Fibroblast of peridontal ligament (primary cell): ENCODE measurements around the gene SERPINB2.
"Not testable (repeated sequence)": the region's sequence is repeated elsewhere in the genome, so short reads cannot be mapped to it uniquely, and the experiment has no call there.

Source experiments
- DNase-seq: peaks from one replicate; pipeline ENCODE4 v3.0.0-alpha.2; 2010; ENCODE audit errors: extremely low read depth

Gene SERPINB2

DNA sequence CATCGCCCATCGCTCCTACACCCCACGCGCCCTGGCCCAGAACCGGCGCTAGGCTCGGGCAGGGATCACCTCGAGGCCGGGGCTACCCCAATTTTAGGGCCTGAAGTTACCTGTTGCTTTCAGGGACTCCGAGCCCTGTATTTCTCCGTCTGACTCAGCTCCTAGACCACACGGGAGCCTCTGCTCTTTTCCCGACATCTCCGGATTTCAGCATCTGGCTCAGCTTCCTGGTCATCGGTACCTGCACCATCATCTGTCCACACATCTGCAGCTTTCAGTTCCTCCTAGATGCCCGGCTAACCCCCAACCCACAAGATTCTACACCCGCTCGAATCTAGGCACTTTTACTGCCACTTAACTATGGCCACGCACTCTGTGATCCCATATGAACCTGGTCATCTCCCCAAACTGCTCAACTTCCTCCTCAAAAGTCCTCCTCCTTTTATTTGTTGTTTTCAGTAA lies 49.5 kb downstream of the SERPINB2 start:
- DNase-seq, result no peak

DNA sequence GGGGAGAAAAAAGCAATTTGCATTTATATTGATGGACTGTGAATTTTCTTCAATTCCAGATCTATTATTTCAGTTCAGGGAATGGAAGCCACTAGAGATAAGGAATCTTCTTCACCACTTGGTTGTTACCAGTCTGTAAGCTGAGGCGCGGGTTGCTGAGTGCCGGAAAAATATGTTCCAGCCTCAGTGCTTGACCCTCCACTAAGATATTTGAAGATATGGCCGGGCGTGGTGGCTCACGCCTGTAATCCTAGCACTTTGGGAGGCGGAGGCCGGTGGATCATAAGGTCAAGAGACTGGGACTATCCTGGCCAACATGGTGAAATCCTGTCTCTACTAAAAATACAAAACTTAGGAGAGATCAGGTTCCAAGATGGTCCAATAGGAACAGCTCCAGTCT lies 52.5 kb downstream of the SERPINB2 start:
- DNase-seq, result no peak

DNA sequence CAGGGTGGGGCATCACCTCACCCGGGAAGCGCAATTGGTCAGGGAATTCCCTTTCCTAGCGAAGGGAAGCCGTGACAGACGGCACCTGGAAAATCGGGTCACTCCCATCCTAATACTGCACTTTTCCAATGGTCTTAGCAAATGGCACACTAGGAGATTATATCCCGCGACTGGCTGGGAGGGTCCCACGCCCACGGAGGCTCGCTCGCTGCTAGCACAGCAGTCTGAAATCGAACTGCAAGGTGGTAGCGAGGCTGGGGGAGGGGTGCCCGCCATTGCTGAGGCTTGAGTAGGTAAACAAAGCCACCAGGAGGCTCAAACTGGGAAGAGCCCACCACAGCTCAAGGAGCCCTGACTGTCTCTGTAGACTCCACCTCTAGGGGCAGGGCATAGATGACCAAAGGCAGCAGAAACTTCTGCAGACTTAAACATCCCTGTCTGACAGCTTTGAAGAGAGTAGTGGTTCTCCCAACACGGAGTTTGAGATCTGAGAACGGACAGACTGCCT lies 53.1 kb downstream of the SERPINB2 start:
- DNase-seq, result not testable (repeated sequence)

DNA sequence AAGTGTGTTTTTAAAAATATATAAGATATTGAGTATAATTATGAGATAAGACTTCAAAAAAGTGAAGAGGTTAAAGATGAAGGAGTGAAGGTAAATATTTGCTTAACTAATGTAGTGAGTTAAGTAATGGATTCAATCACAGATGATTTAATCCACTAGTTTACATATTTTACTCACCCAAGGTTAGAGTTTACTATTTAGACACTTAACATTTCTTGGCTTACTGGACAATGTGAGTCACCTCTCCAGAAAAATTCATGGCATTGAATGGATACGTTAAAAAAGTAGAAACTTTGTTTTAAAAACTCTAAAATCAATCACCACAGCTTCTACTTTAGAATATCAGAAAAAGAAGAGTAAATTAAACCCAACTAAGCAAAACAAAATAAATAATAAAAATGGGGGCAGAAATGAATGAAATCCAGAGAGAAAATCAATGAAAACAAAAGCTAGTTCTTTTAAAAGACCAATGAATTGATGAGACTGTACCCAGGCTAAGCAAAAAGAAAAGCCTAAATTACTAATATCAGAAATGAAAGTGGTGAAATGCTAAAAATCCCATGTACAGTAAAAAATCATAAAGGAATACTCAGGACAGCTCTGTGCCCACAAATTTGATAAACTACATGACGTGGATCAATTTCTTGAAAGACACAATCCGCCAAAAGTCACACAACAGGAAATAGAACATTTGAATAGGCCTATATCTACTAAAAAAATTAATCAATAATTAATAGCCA lies 59.7 kb downstream of the SERPINB2 start:
- DNase-seq, result no peak

DNA sequence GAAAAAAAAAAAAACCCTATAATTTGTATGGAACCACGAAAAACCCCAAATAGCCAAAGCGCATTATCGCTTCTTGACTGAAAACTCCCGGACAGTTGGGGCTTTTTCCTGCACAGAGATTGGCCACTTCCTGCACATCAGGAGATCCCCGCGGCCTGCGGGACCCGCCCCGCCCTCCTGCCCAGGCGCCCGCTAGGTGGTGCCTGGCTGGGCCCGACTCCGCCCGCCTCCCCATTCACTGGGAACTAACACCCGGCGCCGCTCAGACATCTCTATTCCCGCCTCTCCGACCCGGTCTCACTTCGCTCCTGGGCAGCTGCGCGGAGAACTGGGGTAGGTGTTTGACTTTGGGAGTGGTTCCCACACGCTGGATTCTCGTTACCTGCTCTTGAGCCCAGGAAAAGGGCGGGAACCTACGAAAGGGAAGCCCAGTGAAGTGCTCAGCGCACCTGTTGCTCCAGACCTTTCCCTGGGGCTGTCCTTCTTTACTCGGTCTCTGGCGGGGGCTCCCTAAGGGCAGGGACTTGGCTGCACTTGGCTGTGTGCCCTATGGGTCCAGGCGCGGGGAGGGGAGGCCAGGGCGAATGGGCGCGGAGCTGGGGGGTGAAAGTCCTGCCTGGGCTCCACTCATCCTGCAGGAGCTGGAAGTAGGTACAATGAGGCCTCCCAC lies 61.7 kb downstream of the SERPINB2 start, which contains the start of gene HMSD:
HMSD (plus strand) TSS at position 234 of the 670 bp plus-strand sequence. CDS start 4,155 bp downstream, outside the sequence.
- no peak for DNase-seq

DNA sequence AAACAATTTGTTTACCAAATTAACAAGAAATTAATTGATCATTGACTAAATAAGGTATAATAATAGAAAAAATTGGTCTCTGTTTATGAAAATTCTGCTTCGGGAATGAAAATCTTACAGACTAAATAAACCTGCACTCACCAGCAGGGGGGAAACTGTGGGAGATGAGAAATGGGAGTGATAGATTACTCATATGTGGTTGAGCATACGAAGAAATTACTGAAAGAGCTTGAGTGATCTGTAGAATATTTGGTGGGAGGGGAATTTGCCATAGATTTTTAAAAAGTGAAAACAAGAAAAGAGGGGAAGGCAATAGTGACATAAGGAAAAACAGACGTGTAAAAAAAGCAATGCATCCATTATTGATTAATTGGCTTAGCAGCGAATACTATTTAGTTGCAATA lies 63.8 kb downstream of the SERPINB2 start:
- no peak for DNase-seq
